ENCODE data around the gene CCDC85C.

The CCDC85C gene

DNA sequence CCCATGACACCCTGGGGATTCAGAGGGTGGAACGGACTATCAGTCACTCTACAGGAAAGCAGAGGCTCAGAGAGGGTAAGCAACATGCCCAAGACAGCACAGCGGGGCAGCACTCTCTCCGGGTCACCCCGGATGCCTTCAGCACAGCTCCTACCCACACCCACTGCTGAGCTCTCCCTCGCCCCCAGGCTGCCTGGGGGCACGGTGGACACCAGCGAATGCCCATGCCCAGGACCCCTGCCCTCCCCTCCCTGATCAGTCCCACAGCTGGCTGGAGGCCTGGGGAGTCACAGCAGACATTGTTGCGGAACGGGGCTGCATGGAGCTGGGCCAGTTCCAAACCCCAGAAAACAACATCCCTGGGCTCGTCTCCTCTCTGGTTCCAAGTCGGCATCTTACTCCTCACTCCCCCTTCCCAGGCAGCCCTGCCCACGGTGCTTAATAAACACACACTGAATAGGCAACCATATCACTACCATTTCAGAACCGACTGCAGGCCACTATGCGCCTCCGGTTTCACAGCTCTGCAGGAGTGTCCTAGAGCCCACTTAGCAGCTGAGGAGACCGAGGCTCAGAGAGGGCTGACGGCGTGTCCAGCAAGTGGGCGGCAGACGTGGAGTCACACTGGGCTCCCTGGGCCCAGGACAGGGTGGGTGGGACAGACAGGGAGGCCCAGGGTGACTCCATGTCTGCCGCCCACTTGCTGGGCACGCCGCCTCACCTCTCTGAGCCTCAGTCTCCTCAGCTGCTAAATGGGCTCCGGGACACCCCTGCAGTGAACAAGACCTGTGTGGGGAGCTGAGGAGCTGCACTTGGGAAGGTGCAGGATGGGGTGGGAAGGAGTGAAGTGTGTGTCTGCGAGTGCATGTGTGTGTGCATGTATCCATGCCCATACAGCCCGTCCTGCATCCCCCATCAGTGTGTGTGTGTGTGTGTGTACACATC lies 27.0 kb downstream of the CCDC85C start:
- H3K36me3 Mint-ChIP-seq: no peaks in the 10 kb centered on the region
- no peaks in the 10 kb centered on the region for H3K9me3 Mint-ChIP-seq
- no peak overlapping the region for H3K27ac Mint-ChIP-seq
- no peaks in the 10 kb centered on the region for H3K27me3 Mint-ChIP-seq
- peaks cover 3% of the 10 kb centered on the region for H3K4me1 Mint-ChIP-seq
- no peak overlapping the region for H3K4me3 Mint-ChIP-seq

DNA sequence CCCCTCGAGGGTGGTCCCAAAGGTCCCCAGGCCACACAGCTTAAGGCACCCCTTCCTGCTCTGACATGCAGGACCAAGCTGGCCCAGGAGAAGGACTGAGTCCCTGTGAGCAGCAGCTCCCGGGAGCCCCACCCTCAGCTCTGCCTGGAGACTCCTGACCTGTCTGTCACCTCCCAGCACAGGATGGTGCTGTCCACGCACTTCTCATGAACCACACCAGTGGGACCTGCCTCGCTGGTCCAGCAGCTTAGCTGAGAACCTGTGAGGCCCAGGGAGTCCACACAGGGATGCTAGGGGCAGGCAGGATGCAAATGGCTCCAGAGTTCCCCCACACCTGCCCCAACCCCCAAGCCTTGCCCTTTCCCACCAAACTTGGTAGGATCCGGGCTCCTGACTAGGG lies 27.7 kb downstream of the CCDC85C start:
- Mint-ChIP-seq H3K4me1 (peaks cover 3% of the 10 kb centered on the region), H3K36me3 (no peaks in the 10 kb centered on the region), H3K9me3 (no peaks in the 10 kb centered on the region), H3K27ac (no peak overlapping the region), H3K4me3 (no peak overlapping the region), H3K27me3 (no peaks in the 10 kb centered on the region)

DNA sequence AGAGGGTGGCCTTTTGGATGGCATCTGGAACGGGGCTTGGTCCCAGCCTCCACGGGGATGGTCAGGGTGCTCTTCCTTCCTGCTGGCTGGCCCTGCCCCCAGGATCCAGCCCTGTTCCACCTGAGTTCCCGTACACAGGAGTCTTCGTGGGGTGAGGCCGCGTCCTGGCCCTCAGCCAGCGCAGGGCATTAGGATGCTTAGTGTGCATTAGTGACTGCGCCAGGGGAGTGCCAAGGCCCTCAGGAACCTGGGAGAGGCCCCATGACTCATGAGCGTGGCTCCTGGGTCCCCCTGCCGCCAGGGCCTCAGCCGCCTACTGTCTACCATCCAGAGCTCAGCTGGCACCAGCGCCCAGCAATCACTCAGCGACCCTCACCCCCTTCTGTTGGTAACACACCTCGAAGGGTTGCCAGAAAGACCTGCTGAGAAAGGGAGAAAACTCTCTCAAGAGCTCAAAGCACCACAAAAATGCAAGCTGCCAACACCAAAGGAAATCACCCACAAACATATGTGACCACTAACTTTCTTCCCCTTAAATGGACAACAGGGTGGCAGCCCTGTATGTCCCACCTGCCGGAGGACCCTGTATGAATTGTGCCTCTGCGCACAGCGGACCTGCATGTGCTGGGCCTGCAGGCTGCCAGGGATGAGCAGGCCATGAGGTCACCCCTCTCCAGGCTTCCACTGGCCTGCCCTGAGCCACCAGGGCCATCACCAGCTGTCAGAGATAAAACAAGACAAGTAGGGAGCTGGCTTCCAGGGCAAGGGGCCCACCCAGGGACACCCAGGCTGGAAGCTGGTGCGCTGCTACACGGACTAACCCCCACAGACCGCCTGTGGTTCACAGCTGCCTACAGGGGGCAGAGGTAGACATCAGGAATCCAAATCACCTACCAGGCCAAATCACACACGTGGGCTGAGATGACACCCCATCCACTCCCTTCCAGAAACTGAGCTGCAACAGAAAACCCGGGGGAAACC lies 28.7 kb downstream of the CCDC85C start:
- no peak overlapping the region for H3K27ac Mint-ChIP-seq
- no peak overlapping the region for H3K4me3 Mint-ChIP-seq
- H3K9me3 Mint-ChIP-seq: no peaks in the 10 kb centered on the region
- H3K36me3 Mint-ChIP-seq: no peaks in the 10 kb centered on the region
- H3K27me3 Mint-ChIP-seq: no peaks in the 10 kb centered on the region
- peaks cover 3% of the 10 kb centered on the region for H3K4me1 Mint-ChIP-seq

DNA sequence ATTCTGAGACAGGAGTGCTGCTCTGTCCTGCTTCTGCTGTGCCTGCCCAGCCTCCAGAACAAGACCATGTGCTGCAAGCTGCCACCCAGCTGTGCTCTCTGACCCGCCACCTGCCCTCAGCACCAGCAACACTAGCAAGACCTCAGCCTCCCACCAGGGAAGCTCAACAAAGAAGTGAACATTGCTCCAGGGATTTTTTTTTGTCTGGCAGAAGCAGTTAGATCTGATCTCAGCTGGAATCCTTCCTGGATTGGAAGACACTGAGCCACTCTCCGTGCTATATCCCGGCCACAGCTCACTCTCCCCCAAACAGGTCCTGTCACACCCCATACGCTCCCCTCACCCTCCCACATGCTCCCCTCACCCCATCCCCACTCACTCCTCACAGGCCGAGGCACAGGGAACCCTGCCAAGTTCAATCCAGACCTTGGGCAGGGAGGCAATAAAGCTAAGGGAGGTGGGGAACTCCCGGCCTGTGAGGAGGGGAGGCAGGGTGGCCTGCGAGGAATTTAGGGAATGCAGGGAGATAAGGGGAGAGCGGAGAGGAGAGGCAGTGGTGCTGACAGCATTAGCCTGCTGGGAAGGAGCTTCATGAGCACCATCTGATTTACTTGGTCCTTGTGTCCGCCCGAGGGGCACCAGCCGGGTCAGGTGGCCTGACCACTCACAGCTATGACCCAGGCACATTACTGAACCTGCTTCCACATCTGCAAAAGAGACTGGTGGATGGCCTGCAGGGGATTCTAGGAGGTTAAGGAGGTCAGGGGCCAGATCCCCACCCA lies 29.7 kb downstream of the CCDC85C start:
- H3K27me3 Mint-ChIP-seq: no peaks in the 10 kb centered on the region
- H3K4me3 Mint-ChIP-seq: no peak overlapping the region
- no peaks in the 10 kb centered on the region for H3K36me3 Mint-ChIP-seq
- H3K9me3 Mint-ChIP-seq: no peaks in the 10 kb centered on the region
- peak overlapping the region; percentile 35 for H3K27ac Mint-ChIP-seq
- H3K4me1 Mint-ChIP-seq: peaks cover 3% of the 10 kb centered on the region

DNA sequence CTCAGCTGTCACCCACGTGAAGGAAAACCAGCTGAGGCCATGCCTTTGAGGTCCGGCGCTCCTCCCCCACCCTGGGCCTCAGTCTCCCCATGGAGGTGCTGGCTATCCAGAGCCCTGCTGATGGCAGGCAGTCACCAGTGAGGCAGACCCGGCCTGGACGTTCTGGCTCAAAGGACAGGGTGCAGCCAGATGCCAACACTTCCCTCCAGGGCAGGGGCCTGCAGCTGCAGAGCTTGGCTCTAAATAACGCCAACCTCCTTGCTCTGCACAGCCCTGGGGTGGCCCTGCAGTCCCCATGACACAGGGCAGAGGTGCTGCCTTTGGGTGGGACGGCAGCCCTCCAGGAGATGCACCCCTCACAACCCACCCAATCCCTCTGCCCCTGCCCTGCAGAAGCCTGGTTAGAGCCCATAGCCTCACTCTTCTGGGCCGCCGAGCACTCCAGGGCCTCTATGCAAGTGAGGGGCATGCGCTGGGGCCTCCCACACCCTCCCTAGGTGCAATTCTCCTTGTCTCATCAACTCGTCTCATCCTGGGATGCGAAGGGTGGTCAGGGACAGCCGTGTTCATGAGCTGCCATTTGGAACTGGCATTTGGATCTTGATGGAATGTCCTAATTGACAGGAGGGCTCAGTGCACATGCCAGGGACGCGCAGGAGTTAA lies 30.4 kb downstream of the CCDC85C start:
- peaks cover 3% of the 10 kb centered on the region for H3K4me1 Mint-ChIP-seq
- no peak overlapping the region for H3K4me3 Mint-ChIP-seq
- no peaks in the 10 kb centered on the region for H3K9me3 Mint-ChIP-seq
- no peaks in the 10 kb centered on the region for H3K36me3 Mint-ChIP-seq
- no peaks in the 10 kb centered on the region for H3K27me3 Mint-ChIP-seq
- no peak overlapping the region for H3K27ac Mint-ChIP-seq

DNA sequence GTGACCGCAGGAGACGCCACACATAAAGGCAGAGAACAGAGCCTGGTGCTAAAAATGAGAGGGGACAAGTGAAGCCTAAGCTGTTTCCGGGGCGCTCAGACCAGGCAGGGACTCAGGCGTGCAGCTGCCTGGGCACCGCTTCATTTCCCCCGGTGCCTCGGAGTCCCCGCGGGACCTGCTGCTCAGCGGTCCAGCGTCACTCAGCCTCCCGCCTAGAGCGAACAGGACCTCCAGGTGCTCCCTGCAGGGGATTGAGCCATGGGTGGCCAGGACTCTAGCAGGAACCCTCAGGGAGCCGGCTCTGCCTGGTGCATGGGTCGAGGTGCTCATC lies 31.0 kb downstream of the CCDC85C start:
- Mint-ChIP-seq H3K9me3 (no peaks in the 10 kb centered on the region), H3K36me3 (no peaks in the 10 kb centered on the region), H3K4me1 (peaks cover 3% of the 10 kb centered on the region), H3K4me3 (no peak overlapping the region), H3K27ac (no peak overlapping the region), H3K27me3 (no peaks in the 10 kb centered on the region)

DNA sequence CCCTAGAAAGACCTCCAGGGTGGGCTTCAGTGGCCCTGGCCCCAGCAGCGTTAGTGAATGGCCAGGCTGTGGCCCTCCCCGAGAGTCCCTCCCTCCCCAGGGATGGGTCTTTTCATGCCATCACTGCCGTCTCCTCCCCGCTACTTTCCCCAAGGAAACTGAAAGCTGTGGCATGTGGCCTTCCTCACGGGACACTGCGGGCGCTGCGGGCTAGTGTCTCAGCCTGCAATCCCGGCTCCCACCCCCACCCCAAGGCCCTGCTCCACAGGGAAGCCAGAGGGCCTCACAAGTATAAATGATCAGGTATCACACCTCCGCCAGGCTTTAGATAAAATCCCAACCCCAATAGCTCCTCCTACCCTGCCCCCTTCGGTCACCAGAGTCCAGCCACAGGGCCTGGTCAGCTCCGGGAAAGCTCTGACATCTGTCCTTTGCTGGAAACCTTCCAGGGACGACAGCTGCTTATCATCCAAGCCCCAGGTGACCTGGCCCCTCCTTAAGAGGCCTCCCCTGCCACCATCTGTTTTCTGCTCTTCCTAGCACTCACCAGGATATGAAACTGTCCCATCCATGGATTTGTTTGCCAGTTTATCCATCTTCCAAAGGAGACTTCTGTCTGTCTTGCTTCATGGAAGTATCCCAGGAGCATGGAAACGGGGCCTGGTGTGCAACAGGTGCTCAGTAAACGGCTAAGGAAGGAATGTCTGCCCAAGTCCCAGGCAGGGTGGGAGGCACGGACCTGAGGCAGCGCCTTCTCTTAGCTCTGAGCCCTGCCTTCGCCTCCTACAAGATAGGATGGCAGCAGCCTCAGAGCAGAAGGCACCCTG lies 31.6 kb downstream of the CCDC85C start:
- Mint-ChIP-seq H3K27ac (no peak overlapping the region), H3K4me1 (no peaks in the 10 kb centered on the region), H3K4me3 (no peak overlapping the region), H3K27me3 (no peaks in the 10 kb centered on the region), H3K9me3 (no peaks in the 10 kb centered on the region), H3K36me3 (no peaks in the 10 kb centered on the region)

DNA sequence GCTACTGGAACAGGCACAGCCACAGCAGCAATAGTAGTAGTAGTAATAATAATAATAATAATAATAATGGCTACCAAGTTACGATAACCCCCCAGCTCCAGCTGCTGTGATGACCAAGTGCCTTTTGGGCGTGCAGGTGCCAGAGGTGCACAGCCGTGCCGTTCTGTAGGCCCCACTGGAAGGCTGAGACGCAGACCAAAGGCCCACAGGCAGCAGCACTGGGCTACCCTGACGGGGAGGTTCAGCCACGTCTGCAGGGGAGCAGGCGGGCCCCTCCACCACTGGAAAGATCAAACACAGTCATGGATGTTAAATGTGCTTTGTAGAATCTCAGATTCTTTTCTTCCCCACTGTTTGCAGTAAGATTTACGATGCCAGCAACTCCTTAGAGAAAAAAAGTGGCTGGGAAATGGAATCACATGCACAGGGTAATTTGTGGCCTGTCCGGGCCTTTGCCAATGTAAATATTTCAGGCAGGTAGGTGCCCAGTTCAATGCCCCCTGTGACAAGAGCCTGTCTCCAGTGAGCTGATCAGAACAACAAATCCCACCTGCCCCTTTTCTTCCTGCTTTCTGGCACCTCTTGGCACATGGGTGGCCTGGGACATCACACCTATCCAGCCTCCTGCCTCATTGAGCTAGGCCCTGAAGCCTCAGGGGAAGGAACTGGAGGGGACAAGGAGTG lies 32.6 kb downstream of the CCDC85C start:
- H3K4me1 Mint-ChIP-seq: peaks cover 4% of the 10 kb centered on the region
- H3K27me3 Mint-ChIP-seq: no peaks in the 10 kb centered on the region
- H3K27ac Mint-ChIP-seq: no peak overlapping the region
- no peaks in the 10 kb centered on the region for H3K9me3 Mint-ChIP-seq
- no peaks in the 10 kb centered on the region for H3K36me3 Mint-ChIP-seq
- no peak overlapping the region for H3K4me3 Mint-ChIP-seq

DNA sequence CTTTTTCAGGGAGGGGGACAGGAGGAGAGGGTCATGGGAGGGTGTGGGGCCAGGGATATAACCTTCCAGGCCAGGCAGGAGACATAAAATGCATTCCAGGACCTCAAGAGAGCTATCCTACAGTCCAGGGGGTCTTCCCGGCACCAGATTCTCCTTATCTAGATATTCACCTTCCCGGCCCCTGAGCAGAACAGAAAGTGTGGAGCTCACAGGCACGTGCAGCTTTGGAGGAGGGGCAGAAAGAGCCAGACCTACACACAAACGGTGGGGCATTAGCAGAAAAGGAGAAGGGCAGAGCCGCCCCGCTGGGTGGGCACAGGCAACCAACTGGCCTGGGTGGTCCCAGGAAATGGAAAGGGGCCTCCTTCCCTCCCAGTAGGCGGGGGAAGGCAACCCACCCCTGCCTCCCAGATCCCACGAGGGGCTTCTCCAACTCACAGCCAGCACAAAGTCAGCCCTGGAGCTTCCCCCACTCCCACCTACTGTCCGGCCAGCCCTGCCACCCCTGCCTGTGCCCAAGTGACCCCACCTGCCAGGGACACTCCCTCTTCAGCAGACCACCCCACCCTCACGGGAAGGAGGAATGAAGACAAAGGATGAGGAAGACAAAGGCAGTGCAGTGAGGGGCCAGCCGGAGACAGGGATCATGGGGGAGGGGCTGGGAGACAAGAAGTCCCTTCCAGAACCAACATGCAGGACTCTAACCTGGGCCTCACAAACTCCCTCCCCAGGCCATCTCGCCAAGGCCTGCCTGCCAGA lies 33.3 kb downstream of the CCDC85C start:
- peaks cover 4% of the 10 kb centered on the region for H3K4me1 Mint-ChIP-seq
- no peaks in the 10 kb centered on the region for H3K27me3 Mint-ChIP-seq
- no peak overlapping the region for H3K4me3 Mint-ChIP-seq
- H3K9me3 Mint-ChIP-seq: no peaks in the 10 kb centered on the region
- no peak overlapping the region for H3K27ac Mint-ChIP-seq
- no peaks in the 10 kb centered on the region for H3K36me3 Mint-ChIP-seq

DNA sequence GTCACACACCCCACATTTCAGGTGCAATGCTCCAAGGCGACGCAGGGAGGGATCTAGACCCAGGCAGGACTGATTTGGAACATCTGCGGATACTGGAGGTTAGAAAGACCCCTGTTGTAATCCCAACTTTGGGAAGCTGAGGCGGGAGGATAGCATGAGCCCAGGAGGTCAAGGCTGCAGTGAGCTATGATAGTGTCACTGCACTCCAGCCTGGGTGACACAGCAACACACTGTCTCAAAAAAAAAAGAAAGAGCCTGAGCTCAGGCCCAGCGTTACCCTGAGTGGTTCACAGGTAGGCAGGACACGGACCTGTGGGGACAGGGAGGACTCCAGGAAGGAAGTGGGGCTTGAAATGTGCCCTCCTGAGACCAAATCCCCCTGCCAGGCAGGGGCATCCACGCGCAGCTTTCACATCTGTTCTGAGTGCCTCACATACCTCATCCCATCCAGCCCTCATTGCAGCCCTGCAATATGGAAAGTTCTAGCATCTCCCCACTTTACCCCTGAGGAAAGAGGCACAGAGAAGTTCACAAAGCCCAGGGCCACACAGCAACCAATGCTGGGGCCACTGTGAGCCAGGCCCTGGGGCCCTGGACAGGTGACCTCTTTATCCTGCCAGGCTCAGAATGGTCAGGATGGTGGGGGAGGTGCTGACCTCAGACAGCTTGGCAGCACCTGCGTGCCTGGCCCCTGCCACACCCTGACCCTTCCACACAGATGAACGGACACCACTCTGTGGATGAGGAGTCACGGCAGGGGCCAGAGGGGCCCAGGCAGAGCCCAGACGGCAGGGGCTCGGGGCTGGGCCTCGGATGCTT lies 34.1 kb downstream of the CCDC85C start:
- Mint-ChIP-seq H3K4me1 (peaks cover 4% of the 10 kb centered on the region), H3K27me3 (no peaks in the 10 kb centered on the region), H3K27ac (no peak overlapping the region), H3K9me3 (no peaks in the 10 kb centered on the region), H3K36me3 (no peaks in the 10 kb centered on the region), H3K4me3 (no peak overlapping the region)

DNA sequence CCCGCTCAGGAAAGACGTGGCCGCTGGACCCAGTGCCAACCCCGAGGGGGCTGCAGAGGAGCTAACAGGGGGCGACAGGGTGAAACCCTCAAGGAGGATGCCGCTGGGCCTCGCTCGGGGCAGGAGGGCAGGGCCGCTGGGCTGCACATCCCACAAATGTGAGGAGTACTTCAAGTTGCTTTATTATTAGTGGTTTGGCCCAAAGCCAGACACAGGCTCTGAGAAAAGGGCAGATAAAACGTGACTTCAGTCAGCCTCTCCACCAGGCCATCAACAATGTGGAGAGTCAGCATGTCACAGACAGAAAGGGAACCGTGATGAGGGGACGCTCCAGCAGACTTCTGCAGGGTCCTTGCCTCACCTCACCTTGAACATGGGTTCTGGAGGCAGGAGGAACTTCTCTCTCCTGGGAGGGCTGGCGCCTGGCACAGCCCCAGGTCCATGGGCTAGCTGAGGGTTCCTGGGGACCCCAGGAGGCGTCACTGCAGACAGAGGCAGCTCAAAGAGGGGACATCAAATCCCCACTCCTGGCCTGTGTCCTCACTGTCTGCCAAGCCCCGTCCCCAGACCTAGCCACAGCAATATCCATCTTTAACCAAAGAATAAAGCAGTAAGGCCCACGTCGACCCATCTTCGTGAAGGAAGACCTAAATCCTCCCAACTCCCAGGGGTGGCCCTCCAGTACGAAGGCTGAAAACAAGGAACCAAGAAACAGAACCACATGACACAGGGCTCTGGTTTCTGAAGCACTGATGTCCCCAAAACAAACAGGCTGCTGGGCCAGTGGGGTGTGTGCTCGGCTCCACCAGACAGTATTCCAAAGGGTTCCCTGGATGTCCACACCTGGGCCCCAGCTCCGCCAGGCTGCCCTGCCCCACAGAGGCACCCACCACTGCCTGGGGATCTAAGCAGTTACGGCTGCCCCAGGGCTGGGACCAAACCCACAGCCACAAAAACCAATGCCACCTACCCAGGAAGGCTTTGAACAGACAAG lies 35.1 kb downstream of the CCDC85C start:
- Mint-ChIP-seq H3K27ac (no peak overlapping the region), H3K4me1 (peaks cover 4% of the 10 kb centered on the region), H3K9me3 (no peaks in the 10 kb centered on the region), H3K27me3 (no peaks in the 10 kb centered on the region), H3K36me3 (no peaks in the 10 kb centered on the region), H3K4me3 (no peak overlapping the region)
